A549 (cell line): ENCODE measurements around the gene PCBP3.

Experiments
- CEBPB ChIP-seq, 2 experiments: fragments of >200 bp in 1 of 2; sonication (Bioruptor Twin) in 1 of 2; formaldehyde crosslinking in 1 of 2; IDR thresholded peaks; 2 replicates each; pipeline ENCODE4 v1.6.1; 2012 to 2016
- ESRRA ChIP-seq: fragments of 150-350 bp; IDR thresholded peaks from 2 replicates; pipeline ENCODE4 v1.6.1; 2014; ENCODE audit warnings: mild to moderate bottlenecking, low read length, borderline replicate concordance
- KDM1A ChIP-seq: fragments of 200-600 bp; sonication (generic); IDR thresholded peaks from 2 replicates; pipeline ENCODE4 v1.6.1; 2016; ENCODE audit warnings: low read depth, mild to moderate bottlenecking
- NFE2L2 ChIP-seq: fragments of 150-350 bp; conservative IDR thresholded peaks from 2 replicates; pipeline ENCODE4 v1.6.1; 2014; ENCODE audit warnings: low read length
- NPAS2 ChIP-seq: fragments of 250-450 bp; sonication (Bioruptor Pico); IDR thresholded peaks from 2 replicates; pipeline ENCODE4 v1.8.0; 2022; ENCODE audit warnings: mild to moderate bottlenecking, moderate library complexity, borderline replicate concordance
- NR3C1 ChIP-seq: fragments of >200 bp; sonication (Bioruptor Twin); formaldehyde crosslinking; IDR thresholded peaks from 3 replicates; pipeline ENCODE4 v1.6.1; 2017
- RARB ChIP-seq: fragments of 250-450 bp; sonication (Bioruptor Pico); IDR thresholded peaks from 2 replicates; pipeline ENCODE4 v1.8.0; 2021; ENCODE audit warnings: mild to moderate bottlenecking, moderate library complexity
- SMC3 ChIP-seq: fragments of >200 bp; sonication (Bioruptor Twin); formaldehyde crosslinking; IDR thresholded peaks from 3 replicates; pipeline ENCODE4 v1.6.1; 2018; ENCODE audit warnings: inconsistent platforms
- SREBF2 ChIP-seq: fragments of 450-650 bp; IDR thresholded peaks from 2 replicates; pipeline ENCODE4 v1.6.1; 2014; ENCODE audit warnings: mild to moderate bottlenecking, moderate library complexity
- TFCP2L1 ChIP-seq: fragments of 250-450 bp; sonication (Bioruptor Pico); IDR thresholded peaks from 2 replicates; pipeline ENCODE4 v1.5.0; 2021; ENCODE audit warnings: mild to moderate bottlenecking
- ZC3H11A ChIP-seq: fragments of 450-650 bp; IDR thresholded peaks from 2 replicates; pipeline ENCODE4 v1.6.1; 2014; ENCODE audit warnings: antibody characterized with exemption, mild to moderate bottlenecking
- TF ChIP-seq, protein P1 (sequence below): IDR thresholded peaks from 2 replicates; pipeline ENCODE4 v1.6.1; 2012
- TF ChIP-seq, protein P2 (sequence below): fragments of >200 bp; sonication (Bioruptor Twin); formaldehyde crosslinking; IDR thresholded peaks from 3 replicates; pipeline ENCODE4 v1.5.1; 2016
- TF ChIP-seq, protein P3 (sequence below): fragments of 200-600 bp; sonication (generic); IDR thresholded peaks from 2 replicates; pipeline ENCODE4 v1.6.1; 2016; ENCODE audit warnings: antibody characterized with exemption, mild to moderate bottlenecking, moderate library complexity

DNA sequence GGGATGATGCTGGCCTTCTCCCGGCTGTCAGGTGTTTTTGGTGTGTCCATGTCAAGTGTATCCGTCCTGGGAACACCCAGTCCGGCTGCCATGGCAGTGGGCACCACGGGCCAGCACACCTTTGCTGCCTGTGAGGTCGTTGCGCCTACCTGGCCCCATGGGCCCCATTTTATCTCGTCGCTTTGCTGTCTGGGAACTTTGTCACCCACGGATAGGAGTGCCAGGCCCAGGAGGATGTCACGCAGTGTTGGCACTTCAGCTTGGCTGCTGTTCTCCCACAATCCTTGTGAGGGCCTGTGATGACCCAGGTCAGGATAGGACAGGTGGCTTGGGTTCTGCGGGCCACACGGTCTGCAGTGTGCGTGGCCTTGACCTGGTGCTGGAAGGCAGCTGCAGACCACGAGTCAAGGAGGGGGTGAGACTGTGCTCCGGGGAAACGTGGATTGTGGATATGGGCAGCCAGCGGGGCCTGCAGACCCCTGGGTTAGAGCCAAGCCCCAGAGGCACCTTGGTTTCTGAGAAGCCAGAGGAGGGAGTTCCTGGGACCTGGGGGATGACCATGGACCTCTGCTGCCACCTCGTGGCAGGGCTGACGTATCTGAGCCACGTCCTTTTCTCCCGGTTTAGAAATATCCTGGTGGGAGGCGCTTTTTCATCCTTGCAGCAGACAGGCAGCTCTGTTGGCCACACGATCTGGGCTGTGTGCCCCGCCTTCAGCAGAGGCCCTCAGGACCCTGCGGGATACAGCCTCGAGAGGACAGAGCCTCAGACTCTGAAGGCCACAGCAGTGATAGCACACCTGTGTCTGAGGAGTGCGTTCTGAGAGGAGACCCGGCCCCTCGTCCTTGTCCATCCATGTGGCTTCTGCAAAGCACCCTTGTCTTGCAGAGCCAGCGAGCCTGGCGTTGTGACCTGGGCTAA, 176.9 kb downstream of the PCBP3 start:
- TF ChIP-seq CEBPB (IDR thresholded peaks at IDR 0.05) = no peak
- TF ChIP-seq, protein P1, sequence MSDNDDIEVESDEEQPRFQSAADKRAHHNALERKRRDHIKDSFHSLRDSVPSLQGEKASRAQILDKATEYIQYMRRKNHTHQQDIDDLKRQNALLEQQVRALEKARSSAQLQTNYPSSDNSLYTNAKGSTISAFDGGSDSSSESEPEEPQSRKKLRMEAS = 0 out of 2 replicates have a peak, but pooled peaks have one; percentile 19
- TF ChIP-seq, protein P2, sequence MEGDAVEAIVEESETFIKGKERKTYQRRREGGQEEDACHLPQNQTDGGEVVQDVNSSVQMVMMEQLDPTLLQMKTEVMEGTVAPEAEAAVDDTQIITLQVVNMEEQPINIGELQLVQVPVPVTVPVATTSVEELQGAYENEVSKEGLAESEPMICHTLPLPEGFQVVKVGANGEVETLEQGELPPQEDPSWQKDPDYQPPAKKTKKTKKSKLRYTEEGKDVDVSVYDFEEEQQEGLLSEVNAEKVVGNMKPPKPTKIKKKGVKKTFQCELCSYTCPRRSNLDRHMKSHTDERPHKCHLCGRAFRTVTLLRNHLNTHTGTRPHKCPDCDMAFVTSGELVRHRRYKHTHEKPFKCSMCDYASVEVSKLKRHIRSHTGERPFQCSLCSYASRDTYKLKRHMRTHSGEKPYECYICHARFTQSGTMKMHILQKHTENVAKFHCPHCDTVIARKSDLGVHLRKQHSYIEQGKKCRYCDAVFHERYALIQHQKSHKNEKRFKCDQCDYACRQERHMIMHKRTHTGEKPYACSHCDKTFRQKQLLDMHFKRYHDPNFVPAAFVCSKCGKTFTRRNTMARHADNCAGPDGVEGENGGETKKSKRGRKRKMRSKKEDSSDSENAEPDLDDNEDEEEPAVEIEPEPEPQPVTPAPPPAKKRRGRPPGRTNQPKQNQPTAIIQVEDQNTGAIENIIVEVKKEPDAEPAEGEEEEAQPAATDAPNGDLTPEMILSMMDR = peak; percentile 69
- peak; percentile 62 for TF ChIP-seq SMC3
- no peak for TF ChIP-seq ZC3H11A
- TF ChIP-seq ESRRA = no peak
- TF ChIP-seq RARB (CRISPR knock-in tag) = no peak
- TF ChIP-seq, protein P3, sequence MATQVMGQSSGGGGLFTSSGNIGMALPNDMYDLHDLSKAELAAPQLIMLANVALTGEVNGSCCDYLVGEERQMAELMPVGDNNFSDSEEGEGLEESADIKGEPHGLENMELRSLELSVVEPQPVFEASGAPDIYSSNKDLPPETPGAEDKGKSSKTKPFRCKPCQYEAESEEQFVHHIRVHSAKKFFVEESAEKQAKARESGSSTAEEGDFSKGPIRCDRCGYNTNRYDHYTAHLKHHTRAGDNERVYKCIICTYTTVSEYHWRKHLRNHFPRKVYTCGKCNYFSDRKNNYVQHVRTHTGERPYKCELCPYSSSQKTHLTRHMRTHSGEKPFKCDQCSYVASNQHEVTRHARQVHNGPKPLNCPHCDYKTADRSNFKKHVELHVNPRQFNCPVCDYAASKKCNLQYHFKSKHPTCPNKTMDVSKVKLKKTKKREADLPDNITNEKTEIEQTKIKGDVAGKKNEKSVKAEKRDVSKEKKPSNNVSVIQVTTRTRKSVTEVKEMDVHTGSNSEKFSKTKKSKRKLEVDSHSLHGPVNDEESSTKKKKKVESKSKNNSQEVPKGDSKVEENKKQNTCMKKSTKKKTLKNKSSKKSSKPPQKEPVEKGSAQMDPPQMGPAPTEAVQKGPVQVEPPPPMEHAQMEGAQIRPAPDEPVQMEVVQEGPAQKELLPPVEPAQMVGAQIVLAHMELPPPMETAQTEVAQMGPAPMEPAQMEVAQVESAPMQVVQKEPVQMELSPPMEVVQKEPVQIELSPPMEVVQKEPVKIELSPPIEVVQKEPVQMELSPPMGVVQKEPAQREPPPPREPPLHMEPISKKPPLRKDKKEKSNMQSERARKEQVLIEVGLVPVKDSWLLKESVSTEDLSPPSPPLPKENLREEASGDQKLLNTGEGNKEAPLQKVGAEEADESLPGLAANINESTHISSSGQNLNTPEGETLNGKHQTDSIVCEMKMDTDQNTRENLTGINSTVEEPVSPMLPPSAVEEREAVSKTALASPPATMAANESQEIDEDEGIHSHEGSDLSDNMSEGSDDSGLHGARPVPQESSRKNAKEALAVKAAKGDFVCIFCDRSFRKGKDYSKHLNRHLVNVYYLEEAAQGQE = no peak
- no peak for TF ChIP-seq TFCP2L1
- no peak for TF ChIP-seq NPAS2 (CRISPR knock-in tag)
- TF ChIP-seq NFE2L2 = no peak
- no peak for TF ChIP-seq NR3C1
- no peak for TF ChIP-seq SREBF2
- TF ChIP-seq KDM1A = no peak
